ENCODE results near the gene GIPC3. TPM values are rescaled to one million over a fixed set of nuclear protein-coding genes. Genes with fewer than 3 reads are reported as not detected.

GIPC3 gene
- total RNA-seq, 1 donor from 2014 or later, result not detected

- Mint-ChIP-seq H3K36me3 (no peaks in the 10 kb centered on the region), H3K4me3 (peak overlapping the region; percentile 98), H3K27me3 (ENCODE audit: insufficient read depth, low read depth) (peaks cover 5% of the 10 kb centered on the region), H3K9me3 (peaks cover 2% of the 10 kb centered on the region), H3K27ac (no peak overlapping the region), H3K4me1 (peaks cover 24% of the 10 kb centered on the region)
- peaks cover 11% of the 10 kb centered on the region for H3K79me2 ChIP-seq (ENCODE audit: low read depth)
- no peaks in the 10 kb centered on the region for H3K4me1 ChIP-seq
- TF ChIP-seq EZH2phosphoT487 (IDR thresholded peaks at IDR 0.05) (no peak), CTCF (IDR thresholded peaks at IDR 0.05) (no peak), EZH2 (IDR thresholded peaks at IDR 0.05) (no peak)
- DNase-seq (ENCODE audit: low spot score), result no peak
- H2AFZ ChIP-seq (replicated peaks), result no peak overlapping the region
- no peak overlapping the region for H3K27ac ChIP-seq
- peaks cover 14% of the 10 kb centered on the region for H3K27me3 ChIP-seq
- H4K20me1 ChIP-seq (ENCODE audit: low read depth), result peaks cover 30% of the 10 kb centered on the region
- H3K36me3 ChIP-seq, result no peaks in the 10 kb centered on the region
- no peak overlapping the region for H3K9ac ChIP-seq
- no peak overlapping the region for H3K4me2 ChIP-seq
- no peaks in the 10 kb centered on the region for H3K9me3 ChIP-seq (ENCODE audit: low read depth)
- no peaks in the 10 kb centered on the region for H3F3A ChIP-seq (ENCODE audit: low read depth)
- no peak overlapping the region for H3K4me3 ChIP-seq
Measured at GRCh38 chr19:3555653-3556422, 29.4 kb upstream of the GIPC3 start.

- no peak for DNase-seq (ENCODE audit: low spot score)
- no peaks in the 10 kb centered on the region for H3F3A ChIP-seq (ENCODE audit: low read depth)
- no peaks in the 10 kb centered on the region for H3K36me3 ChIP-seq
- Mint-ChIP-seq H3K4me1 (peaks cover 24% of the 10 kb centered on the region), H3K27me3 (ENCODE audit: insufficient read depth, low read depth) (peaks cover 5% of the 10 kb centered on the region), H3K4me3 (peak overlapping the region; percentile 98), H3K27ac (no peak overlapping the region), H3K9me3 (peaks cover 2% of the 10 kb centered on the region), H3K36me3 (no peaks in the 10 kb centered on the region)
- peak overlapping the region; percentile 86 for H3K4me2 ChIP-seq
- H3K9ac ChIP-seq, result peak overlapping the region; percentile 39
- H3K9me3 ChIP-seq (ENCODE audit: low read depth), result no peaks in the 10 kb centered on the region
- H2AFZ ChIP-seq (replicated peaks), result no peak overlapping the region
- TF ChIP-seq EZH2 (IDR thresholded peaks at IDR 0.05) (no peak), EZH2phosphoT487 (IDR thresholded peaks at IDR 0.05) (no peak), CTCF (IDR thresholded peaks at IDR 0.05) (no peak)
- H3K4me3 ChIP-seq, result peak overlapping the region; percentile 70
- H3K4me1 ChIP-seq, result no peaks in the 10 kb centered on the region
- H3K79me2 ChIP-seq (ENCODE audit: low read depth), result peaks cover 11% of the 10 kb centered on the region
- no peak overlapping the region for H3K27ac ChIP-seq
- peaks cover 14% of the 10 kb centered on the region for H3K27me3 ChIP-seq
- peaks cover 30% of the 10 kb centered on the region for H4K20me1 ChIP-seq (ENCODE audit: low read depth)
Measured at GRCh38 chr19:3556423-3556977, 28.8 kb upstream of the GIPC3 start.

- Histone ChIP-seq H3K36me3 (no peaks in the 10 kb centered on the region), H3K4me2 (peak overlapping the region; percentile 86), H3K4me1 (no peaks in the 10 kb centered on the region), H3F3A (ENCODE audit: low read depth) (no peaks in the 10 kb centered on the region), H3K4me3 (peak overlapping the region; percentile 70), H3K9ac (peak overlapping the region; percentile 39), H2AFZ (replicated peaks) (no peak overlapping the region), H3K27ac (no peak overlapping the region), H3K27me3 (peaks cover 14% of the 10 kb centered on the region), H4K20me1 (ENCODE audit: low read depth) (peaks cover 30% of the 10 kb centered on the region), H3K9me3 (ENCODE audit: low read depth) (no peaks in the 10 kb centered on the region), H3K79me2 (ENCODE audit: low read depth) (peaks cover 11% of the 10 kb centered on the region)
- peak; percentile 67 for DNase-seq (ENCODE audit: low spot score)
- Mint-ChIP-seq H3K27me3 (ENCODE audit: insufficient read depth, low read depth) (peaks cover 5% of the 10 kb centered on the region), H3K36me3 (no peaks in the 10 kb centered on the region), H3K9me3 (peaks cover 2% of the 10 kb centered on the region), H3K27ac (no peak overlapping the region), H3K4me1 (peaks cover 24% of the 10 kb centered on the region), H3K4me3 (peak overlapping the region; percentile 98)
- no peak for TF ChIP-seq EZH2 (IDR thresholded peaks at IDR 0.05)
- no peak for TF ChIP-seq CTCF (IDR thresholded peaks at IDR 0.05)
- no peak for TF ChIP-seq EZH2phosphoT487 (IDR thresholded peaks at IDR 0.05)
Measured at GRCh38 chr19:3556978-3557460, 28.3 kb upstream of the GIPC3 start.

All from neural progenitor cell (in vitro differentiated cells).